Astrocyte (in vitro differentiated cells and primary cell): Measurements from ENCODE around the gene RASGRF1. TPM values are rescaled to one million over a fixed set of nuclear protein-coding genes. Genes with fewer than 3 reads are reported as not detected.

Experiments
- DNase-seq: peaks from one replicate; pipeline ENCODE4 v3.0.0-alpha.2; 2010; ENCODE audit warnings: low read depth
- FAIRE-seq: peaks from 2 replicates; lab custom pipeline; 2011; peaks lifted over from hg19 to GRCh38; lab: Jason Lieb, UNC
- H2AFZ ChIP-seq: 2 replicates; pipeline ENCODE4 v1.6.0; 2012; ENCODE audit warnings: low read depth, low read length, inconsistent platforms
- H3K27ac ChIP-seq: 2 replicates; pipeline ENCODE4 v1.5.1; 2011; ENCODE audit warnings: low read depth, low read length, inconsistent platforms
- H3K27me3 ChIP-seq: 2 replicates; pipeline ENCODE4 v1.6.0; 2011; ENCODE audit warnings: low read length, inconsistent platforms; ENCODE audit not compliant: insufficient read depth
- H3K36me3 ChIP-seq: 2 replicates; pipeline ENCODE4 v1.5.1; 2011; ENCODE audit warnings: low read length, inconsistent platforms; ENCODE audit not compliant: insufficient read depth
- H3K4me1 ChIP-seq: 2 replicates; pipeline ENCODE4 v1.5.1; 2011; ENCODE audit warnings: low read length, inconsistent platforms; ENCODE audit not compliant: insufficient read depth
- H3K4me2 ChIP-seq: 2 replicates; pipeline ENCODE4 v1.6.0; 2012; ENCODE audit warnings: low read length, inconsistent platforms
- H3K4me3 ChIP-seq: 2 replicates; pipeline ENCODE4 v1.5.1; 2011; ENCODE audit warnings: low read depth, mild to moderate bottlenecking, low read length, inconsistent platforms; ENCODE audit not compliant: insufficient read depth
- H3K79me2 ChIP-seq: 2 replicates; pipeline ENCODE4 v1.6.0; 2012; ENCODE audit warnings: mild to moderate bottlenecking, low read length, inconsistent platforms; ENCODE audit not compliant: insufficient read depth
- H3K9ac ChIP-seq: 2 replicates; pipeline ENCODE4 v1.6.0; 2012; ENCODE audit warnings: mild to moderate bottlenecking, low read length, inconsistent platforms
- H3K9me3 ChIP-seq: 2 replicates; pipeline ENCODE4 v1.5.1; 2012; ENCODE audit warnings: low read depth, mild to moderate bottlenecking, low read length, inconsistent platforms; ENCODE audit not compliant: insufficient read depth
- H4K20me1 ChIP-seq: 2 replicates; pipeline ENCODE4 v1.6.0; 2012; ENCODE audit warnings: low read length, inconsistent platforms; ENCODE audit not compliant: insufficient read depth
- H3K27ac Mint-ChIP-seq: one replicate; pipeline ENCODE4 v1.8.0; 2021; ENCODE audit warnings: mild to moderate bottlenecking, mixed read lengths; ENCODE audit not compliant: unreplicated experiment
- H3K27me3 Mint-ChIP-seq: one replicate; pipeline ENCODE4 v1.8.0; 2021; ENCODE audit warnings: low read depth, mixed read lengths; ENCODE audit not compliant: unreplicated experiment
- H3K36me3 Mint-ChIP-seq: one replicate; pipeline ENCODE4 v1.8.0; 2021; ENCODE audit warnings: low read depth, mixed read lengths; ENCODE audit not compliant: unreplicated experiment
- H3K4me1 Mint-ChIP-seq: one replicate; pipeline ENCODE4 v1.8.0; 2021; ENCODE audit warnings: low read depth, mixed read lengths; ENCODE audit not compliant: unreplicated experiment
- H3K4me3 Mint-ChIP-seq: one replicate; pipeline ENCODE4 v1.8.0; 2021; ENCODE audit warnings: mild to moderate bottlenecking, moderate library complexity, mixed read lengths; ENCODE audit not compliant: unreplicated experiment
- H3K9me3 Mint-ChIP-seq: one replicate; pipeline ENCODE4 v1.8.0; 2021; ENCODE audit warnings: mild to moderate bottlenecking, mixed read lengths; ENCODE audit not compliant: unreplicated experiment
- CTCF ChIP-seq: IDR thresholded peaks from 2 replicates; pipeline ENCODE4 v1.5.1; 2011; ENCODE audit warnings: low read depth, mild to moderate bottlenecking, inconsistent platforms, low read length, moderate library complexity; ENCODE audit not compliant: insufficient read depth
- EZH2 ChIP-seq: IDR thresholded peaks from 2 replicates; pipeline ENCODE4 v1.6.1; 2012; ENCODE audit warnings: mild to moderate bottlenecking, low read length, inconsistent platforms; ENCODE audit not compliant: insufficient read depth
- total RNA-seq: library from RNA; stranded (reverse); gene quantifications from 2 replicates; pipeline ENCODE4 v1.2.1, GENCODE V29; 2021

RASGRF1 gene
- total RNA-seq, 1 donor from 2014 or later = 1.2 TPM

- Histone ChIP-seq H3K79me2 (no peaks in the 10 kb centered on the region), H3K27ac (no peak overlapping the region), H3K27me3 (peaks cover 2% of the 10 kb centered on the region), H4K20me1 (no peaks in the 10 kb centered on the region), H3K4me1 (no peaks in the 10 kb centered on the region), H3K9me3 (no peaks in the 10 kb centered on the region), H3K4me2 (no peak overlapping the region), H3K9ac (no peak overlapping the region), H3K36me3 (no peaks in the 10 kb centered on the region), H3K4me3 (no peak overlapping the region), H2AFZ (no peak overlapping the region)
- TF ChIP-seq CTCF (no peak), EZH2 (no peak)
- DNase-seq = no peak
- Mint-ChIP-seq H3K4me1 (no peaks in the 10 kb centered on the region), H3K36me3 (peaks cover 1% of the 10 kb centered on the region), H3K27me3 (peaks cover 70% of the 10 kb centered on the region), H3K4me3 (no peak overlapping the region), H3K27ac (no peak overlapping the region), H3K9me3 (peaks cover 8% of the 10 kb centered on the region)
- FAIRE-seq = no peak
Observed at GRCh38 chr15:79078763-79079410, 11.7 kb downstream of the RASGRF1 start.

- H3K27ac Mint-ChIP-seq = no peak overlapping the region
- Histone ChIP-seq H3K4me1 (no peaks in the 10 kb centered on the region), H3K4me2 (no peak overlapping the region), H3K4me3 (no peak overlapping the region), H3K9me3 (no peaks in the 10 kb centered on the region), H2AFZ (no peak overlapping the region), H4K20me1 (no peaks in the 10 kb centered on the region), H3K27ac (no peak overlapping the region), H3K79me2 (no peaks in the 10 kb centered on the region), H3K9ac (no peak overlapping the region), H3K36me3 (no peaks in the 10 kb centered on the region), H3K27me3 (no peaks in the 10 kb centered on the region)
- H3K9me3 Mint-ChIP-seq = peaks cover 5% of the 10 kb centered on the region
- no peaks in the 10 kb centered on the region for H3K4me1 Mint-ChIP-seq
- H3K36me3 Mint-ChIP-seq = peaks cover 1% of the 10 kb centered on the region
- FAIRE-seq (no peak), DNase-seq (no peak)
- H3K4me3 Mint-ChIP-seq = no peak overlapping the region
- H3K27me3 Mint-ChIP-seq = peaks cover 70% of the 10 kb centered on the region
- TF ChIP-seq CTCF = no peak
- no peak for TF ChIP-seq EZH2
Observed at GRCh38 chr15:79078003-79078402, 12.6 kb downstream of the RASGRF1 start.

- no peak for TF ChIP-seq EZH2
- TF ChIP-seq CTCF = no peak
- no peak overlapping the region for H3K27ac Mint-ChIP-seq
- H3K27ac ChIP-seq = no peak overlapping the region
- H2AFZ ChIP-seq = no peak overlapping the region
- no peak overlapping the region for H3K9ac ChIP-seq
- H3K36me3 Mint-ChIP-seq = peaks cover 1% of the 10 kb centered on the region
- no peaks in the 10 kb centered on the region for H4K20me1 ChIP-seq
- FAIRE-seq (no peak), DNase-seq (no peak)
- H3K9me3 ChIP-seq = no peaks in the 10 kb centered on the region
- H3K4me2 ChIP-seq = no peak overlapping the region
- no peak overlapping the region for H3K4me3 Mint-ChIP-seq
- H3K9me3 Mint-ChIP-seq = peaks cover 8% of the 10 kb centered on the region
- no peaks in the 10 kb centered on the region for H3K79me2 ChIP-seq
- H3K4me1 Mint-ChIP-seq = no peaks in the 10 kb centered on the region
- no peak overlapping the region for H3K4me3 ChIP-seq
- H3K27me3 ChIP-seq = no peaks in the 10 kb centered on the region
- no peaks in the 10 kb centered on the region for H3K4me1 ChIP-seq
- no peaks in the 10 kb centered on the region for H3K36me3 ChIP-seq
- peaks cover 63% of the 10 kb centered on the region for H3K27me3 Mint-ChIP-seq
Observed at GRCh38 chr15:79076661-79077060, 13.9 kb downstream of the RASGRF1 start.
